Activated CD4-positive, alpha-beta T cell treated with anti-CD3 and anti-CD28 coated beads, Interleukin-2, amount 10 ng/mL, durations not matched to agents 24 days and 14 days (primary cell): ENCODE measurements around the gene ZNF91. TPM values are rescaled to one million over a fixed set of nuclear protein-coding genes. Genes with fewer than 3 reads are reported as not detected.
"Not testable (repeated sequence)": the region's sequence is repeated elsewhere in the genome, so short reads cannot be mapped to it uniquely, and the experiment has no call there.

Experiments used
- DNase-seq: peaks from one replicate; pipeline ENCODE4 v3.0.0; 2022
- H3K27ac Mint-ChIP-seq: one replicate; pipeline ENCODE4 v1.8.0; 2022; ENCODE audit warnings: mild to moderate bottlenecking, mixed read lengths
- H3K27me3 Mint-ChIP-seq: one replicate; pipeline ENCODE4 v1.8.0; 2022; ENCODE audit warnings: mixed read lengths
- H3K36me3 Mint-ChIP-seq: one replicate; pipeline ENCODE4 v1.8.0; 2022; ENCODE audit warnings: low read depth, mild to moderate bottlenecking, mixed read lengths
- H3K4me1 Mint-ChIP-seq: one replicate; pipeline ENCODE4 v1.8.0; 2021; ENCODE audit warnings: mixed read lengths
- H3K4me3 Mint-ChIP-seq: one replicate; pipeline ENCODE4 v1.8.0; 2022; ENCODE audit warnings: mild to moderate bottlenecking, moderate library complexity, mixed read lengths
- H3K9me3 Mint-ChIP-seq: one replicate; pipeline ENCODE4 v1.8.0; 2021; ENCODE audit warnings: mixed read lengths
- intact Hi-C: fragments of 100-400 bp; cut with micrococcal nuclease; formaldehyde crosslinking; loops from one replicate; pipeline ENCODE4 v1.15.1; 2023
- total RNA-seq: library from RNA; stranded (reverse); gene quantifications from 2 replicates; pipeline ENCODE4 v1.2.3, GENCODE V29; 2022

ZNF91 gene
- total RNA-seq, 1 donor from 2014 or later, result 31.1 TPM

DNA sequence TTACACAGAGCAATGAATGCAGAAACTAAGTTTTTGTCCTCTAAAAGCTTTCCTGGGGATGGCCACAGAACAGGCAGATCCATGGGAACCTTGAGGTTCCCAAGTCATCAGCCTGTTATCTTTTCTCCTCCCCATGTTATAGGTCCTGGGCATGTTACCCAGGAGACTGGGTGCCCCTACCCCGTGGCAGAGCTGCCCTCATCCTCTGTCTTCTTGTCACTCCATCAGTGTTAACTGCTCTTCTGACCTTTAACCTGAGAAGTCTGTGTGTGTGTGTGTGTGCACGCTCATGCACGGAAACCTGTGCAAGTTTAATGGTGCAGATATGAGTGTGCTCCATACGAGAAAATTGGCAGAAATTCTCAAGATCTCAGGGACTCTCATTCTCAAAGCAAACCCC, 101.1 kb downstream of the ZNF91 start:
- Mint-ChIP-seq H3K9me3 (peaks cover 18% of the 10 kb centered on the region), H3K4me3 (no peak overlapping the region)

GRCh38 chr19:23289966-23290365, 105.3 kb downstream of the ZNF91 start:
- H3K4me1 Mint-ChIP-seq, intact Hi-C loops, H3K4me3 Mint-ChIP-seq, DNase-seq, H3K36me3 Mint-ChIP-seq, H3K27ac Mint-ChIP-seq, H3K27me3 Mint-ChIP-seq: not testable (repeated sequence)
- peaks cover 14% of the 10 kb centered on the region for H3K9me3 Mint-ChIP-seq

More for the DNA sequence above, 101.1 kb downstream of the ZNF91 start:
- Mint-ChIP-seq H3K27me3 (no peaks in the 10 kb centered on the region), H3K27ac (no peak overlapping the region), H3K36me3 (no peaks in the 10 kb centered on the region), H3K4me1 (no peaks in the 10 kb centered on the region)
- DNase-seq, result no peak
- intact Hi-C loops, result no loop called here

Other genes starting within 250 kb of the ZNF91 start
- gene ZNF724, start 145.1 kb downstream of the ZNF91 start, total RNA-seq, result 15.5 and 16.1 TPM in 2 replicates